ENCODE measurements around the gene TNXB.
"Not testable (repeated sequence)": the region's sequence is repeated elsewhere in the genome, so short reads cannot be mapped to it uniquely, and the experiment has no call there.

TNXB gene

GRCh38 chr6:32005538-32005880 lies 103.6 kb downstream of the TNXB start:
- H3K79me2 ChIP-seq (ENCODE audit: insufficient read depth, low read depth); H2AFZ ChIP-seq (ENCODE audit: low read depth); H3K4me2 ChIP-seq; H4K20me1 ChIP-seq (ENCODE audit: insufficient read depth); H3K27ac ChIP-seq; H3K36me3 ChIP-seq (ENCODE audit: insufficient read depth); H3K4me1 ChIP-seq (ENCODE audit: low read depth, poor library complexity, severe bottlenecking); H3K27me3 ChIP-seq (ENCODE audit: insufficient read depth, low read depth); H3K4me3 ChIP-seq (IDR thresholded peaks at IDR 0.05; ENCODE audit: insufficient read depth, low read depth, low read length); H3K9ac ChIP-seq: not testable (repeated sequence)

DNA sequence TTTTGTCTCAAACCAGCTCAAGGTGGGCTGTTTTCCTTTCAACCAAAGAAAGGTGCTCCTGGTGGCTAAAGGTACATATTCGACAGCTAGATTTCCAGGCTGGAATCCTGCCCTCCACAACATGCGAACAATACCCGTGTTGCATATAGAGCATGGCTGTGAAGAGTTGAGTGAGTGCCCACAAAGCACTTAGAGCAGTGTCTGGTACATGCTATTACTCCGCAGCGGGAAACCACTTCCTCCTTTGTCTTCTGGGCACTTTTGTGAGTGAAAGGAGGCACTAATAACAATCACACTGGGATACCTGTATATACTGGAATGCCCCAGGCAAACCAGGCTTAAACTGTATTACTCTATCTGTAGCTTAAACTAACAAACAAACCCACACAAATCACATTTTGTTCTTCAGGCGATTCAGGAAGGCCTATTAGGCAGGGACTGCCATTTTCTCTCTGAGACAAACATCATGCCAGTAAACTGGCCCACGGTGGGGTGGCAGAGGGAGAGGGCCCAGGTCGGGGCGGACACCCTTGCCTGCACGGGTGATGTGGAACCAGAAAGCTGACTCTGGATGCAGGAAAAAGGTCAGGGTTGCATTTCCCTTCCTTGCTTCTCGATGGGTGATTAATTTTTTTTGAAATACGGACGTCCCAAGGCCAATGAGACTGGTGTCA lies 104.1 kb downstream of the TNXB start:
- H3K4me1 ChIP-seq (ENCODE audit: low read depth, poor library complexity, severe bottlenecking); H3K9ac ChIP-seq; H3K27me3 ChIP-seq (ENCODE audit: insufficient read depth, low read depth); H3K4me3 ChIP-seq (IDR thresholded peaks at IDR 0.05; ENCODE audit: insufficient read depth, low read depth, low read length); H3K27ac ChIP-seq; H3K79me2 ChIP-seq (ENCODE audit: insufficient read depth, low read depth); H3K36me3 ChIP-seq (ENCODE audit: insufficient read depth); H4K20me1 ChIP-seq (ENCODE audit: insufficient read depth); H2AFZ ChIP-seq (ENCODE audit: low read depth); H3K4me2 ChIP-seq: not testable (repeated sequence)

GRCh38 chr6:32004393-32004792 lies 104.7 kb downstream of the TNXB start:
- not testable (repeated sequence) for H3K27me3 ChIP-seq (ENCODE audit: insufficient read depth, low read depth); H3K79me2 ChIP-seq (ENCODE audit: insufficient read depth, low read depth); H3K9ac ChIP-seq; H3K36me3 ChIP-seq (ENCODE audit: insufficient read depth); H3K4me2 ChIP-seq; H3K4me3 ChIP-seq (IDR thresholded peaks at IDR 0.05; ENCODE audit: insufficient read depth, low read depth, low read length); H3K4me1 ChIP-seq (ENCODE audit: low read depth, poor library complexity, severe bottlenecking); H3K27ac ChIP-seq; H4K20me1 ChIP-seq (ENCODE audit: insufficient read depth); H2AFZ ChIP-seq (ENCODE audit: low read depth)

- not testable (repeated sequence) for H3K4me1 ChIP-seq (ENCODE audit: low read depth, poor library complexity, severe bottlenecking); H3K36me3 ChIP-seq (ENCODE audit: insufficient read depth); H3K4me3 ChIP-seq (IDR thresholded peaks at IDR 0.05; ENCODE audit: insufficient read depth, low read depth, low read length); H3K79me2 ChIP-seq (ENCODE audit: insufficient read depth, low read depth); H3K27me3 ChIP-seq (ENCODE audit: insufficient read depth, low read depth); H4K20me1 ChIP-seq (ENCODE audit: insufficient read depth); H3K4me2 ChIP-seq; H3K27ac ChIP-seq; H3K9ac ChIP-seq; H2AFZ ChIP-seq (ENCODE audit: low read depth)
Observed at GRCh38 chr6:32003301-32003700, 105.8 kb downstream of the TNXB start.

- H3K79me2 ChIP-seq (ENCODE audit: insufficient read depth, low read depth): not testable (repeated sequence)
Observed at GRCh38 chr6:32002546-32003268, 106.4 kb downstream of the TNXB start.

DNA sequence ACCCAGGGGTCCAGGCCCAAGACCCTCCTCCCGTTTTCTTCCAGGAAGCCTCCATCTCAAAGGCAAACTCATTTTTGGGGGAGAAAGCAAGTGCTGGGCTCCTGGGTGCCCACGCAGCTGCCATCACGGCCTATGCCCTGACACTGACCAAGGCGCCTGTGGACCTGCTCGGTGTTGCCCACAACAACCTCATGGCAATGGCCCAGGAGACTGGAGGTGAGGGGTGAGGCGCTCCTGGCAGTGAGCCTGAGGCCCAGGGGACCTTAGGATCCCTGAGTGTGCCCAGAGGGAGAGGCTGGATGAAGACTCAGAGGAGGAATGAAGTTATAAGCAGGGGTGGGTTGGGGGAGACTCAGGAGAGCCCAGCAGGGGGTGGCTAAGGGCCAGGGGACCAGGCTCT lies 112.8 kb downstream of the TNXB start:
- H3K9ac ChIP-seq; H4K20me1 ChIP-seq (ENCODE audit: insufficient read depth); H3K4me1 ChIP-seq (ENCODE audit: low read depth, poor library complexity, severe bottlenecking); H2AFZ ChIP-seq (ENCODE audit: low read depth); H3K36me3 ChIP-seq (ENCODE audit: insufficient read depth); H3K27ac ChIP-seq; H3K27me3 ChIP-seq (ENCODE audit: insufficient read depth, low read depth); H3K79me2 ChIP-seq (ENCODE audit: insufficient read depth, low read depth); H3K4me3 ChIP-seq (IDR thresholded peaks at IDR 0.05; ENCODE audit: insufficient read depth, low read depth, low read length); H3K4me2 ChIP-seq: not testable (repeated sequence)

More at GRCh38 chr6:32002546-32003268, 106.4 kb downstream of the TNXB start:
- not testable (repeated sequence) for H3K4me2 ChIP-seq; H3K27me3 ChIP-seq (ENCODE audit: insufficient read depth, low read depth); H3K4me3 ChIP-seq (IDR thresholded peaks at IDR 0.05; ENCODE audit: insufficient read depth, low read depth, low read length); H3K4me1 ChIP-seq (ENCODE audit: low read depth, poor library complexity, severe bottlenecking); H4K20me1 ChIP-seq (ENCODE audit: insufficient read depth); H3K36me3 ChIP-seq (ENCODE audit: insufficient read depth); H3K9ac ChIP-seq; H3K27ac ChIP-seq; H2AFZ ChIP-seq (ENCODE audit: low read depth)

GRCh38 chr6:31994421-31994820 lies 114.7 kb downstream of the TNXB start:
- H3K4me1 ChIP-seq (ENCODE audit: low read depth, poor library complexity, severe bottlenecking); H3K79me2 ChIP-seq (ENCODE audit: insufficient read depth, low read depth); H3K4me2 ChIP-seq; H3K9ac ChIP-seq; H2AFZ ChIP-seq (ENCODE audit: low read depth); H3K4me3 ChIP-seq (IDR thresholded peaks at IDR 0.05; ENCODE audit: insufficient read depth, low read depth, low read length); H3K27me3 ChIP-seq (ENCODE audit: insufficient read depth, low read depth); H4K20me1 ChIP-seq (ENCODE audit: insufficient read depth); H3K27ac ChIP-seq; H3K36me3 ChIP-seq (ENCODE audit: insufficient read depth): not testable (repeated sequence)

Measured in KMS-11 (cell line).